GM15510 (cell line): ENCODE measurements around the gene RYK.

Experiments used
- POLR2A ChIP-seq: IDR thresholded peaks from 3 replicates; pipeline ENCODE4 v1.6.1; 2011; ENCODE audit warnings: borderline replicate concordance; ENCODE audit not compliant: insufficient read length; ENCODE audit errors: extremely low read depth

The RYK gene

GRCh38 chr3:134201201-134202130 is 49.2 kb downstream of the RYK start:
- TF ChIP-seq POLR2A, result no peak

- TF ChIP-seq POLR2A, result no peak
These were observed 51.4 kb downstream of the RYK start for GRCh38 chr3:134199240-134199639.

GRCh38 chr3:134198414-134198813 is 52.2 kb downstream of the RYK start:
- TF ChIP-seq POLR2A, result no peak

- TF ChIP-seq POLR2A, result no peak
These were observed 52.9 kb downstream of the RYK start for GRCh38 chr3:134197681-134198261.

GRCh38 chr3:134194247-134194646 is 56.4 kb downstream of the RYK start:
- TF ChIP-seq POLR2A, result no peak

GRCh38 chr3:134190250-134190649 is 60.4 kb downstream of the RYK start:
- TF ChIP-seq POLR2A, result no peak

- no peak for TF ChIP-seq POLR2A
These were observed 60.8 kb downstream of the RYK start for GRCh38 chr3:134189849-134190248.

GRCh38 chr3:134186391-134186790 is 64.3 kb downstream of the RYK start:
- no peak for TF ChIP-seq POLR2A

GRCh38 chr3:134180761-134181160 is 69.9 kb downstream of the RYK start:
- TF ChIP-seq POLR2A, result no peak

GRCh38 chr3:134179508-134179907 is 71.2 kb downstream of the RYK start:
- TF ChIP-seq POLR2A, result no peak

- no peak for TF ChIP-seq POLR2A
These were observed 87.6 kb downstream of the RYK start for GRCh38 chr3:134163096-134163495.

- no peak for TF ChIP-seq POLR2A
These were observed 88.6 kb downstream of the RYK start for GRCh38 chr3:134161898-134162615.

GRCh38 chr3:134155446-134155845 is 95.2 kb downstream of the RYK start:
- TF ChIP-seq POLR2A, result no peak

- TF ChIP-seq POLR2A, result no peak
These were observed 96.9 kb downstream of the RYK start for GRCh38 chr3:134153761-134154160.

- no peak for TF ChIP-seq POLR2A
These were observed 100.2 kb downstream of the RYK start for GRCh38 chr3:134150476-134150875.

- no peak for TF ChIP-seq POLR2A
These were observed 101.4 kb downstream of the RYK start for GRCh38 chr3:134149286-134149685.

- no peak for TF ChIP-seq POLR2A
These were observed 102.1 kb downstream of the RYK start for GRCh38 chr3:134148534-134148933.

GRCh38 chr3:134147411-134147810 is 103.2 kb downstream of the RYK start:
- no peak for TF ChIP-seq POLR2A
